DOHH2 (cell line): ENCODE results near the gene SCTR.

Source experiments
- H3F3A ChIP-seq: fragments of 200-600 bp; sonication (generic), shearing (Covaris generic); 2 replicates; pipeline ENCODE4 v1.6.0; 2016; ENCODE audit warnings: antibody characterized with exemption, mild to moderate bottlenecking; ENCODE audit not compliant: control insufficient read depth, insufficient read depth
- H3K27ac ChIP-seq: fragments of 200-600 bp; sonication (generic); 2 replicates; pipeline ENCODE4 v1.5.1; 2014; ENCODE audit warnings: low read depth, mild to moderate bottlenecking, low read length, moderate library complexity
- H3K27me3 ChIP-seq: fragments of 200-600 bp; sonication (generic); 2 replicates; pipeline ENCODE4 v1.6.1; 2014; ENCODE audit warnings: mild to moderate bottlenecking, low read length, mixed read lengths; ENCODE audit not compliant: control insufficient read depth
- H3K36me3 ChIP-seq: fragments of 200-600 bp; sonication (generic); 2 replicates; pipeline ENCODE4 v1.6.1; 2014; ENCODE audit warnings: mild to moderate bottlenecking, low read length, moderate library complexity, mixed read lengths; ENCODE audit not compliant: control insufficient read depth
- H3K4me1 ChIP-seq: fragments of 200-600 bp; sonication (generic); 2 replicates; pipeline ENCODE4 v1.6.1; 2014; ENCODE audit warnings: mild to moderate bottlenecking, low read length, mixed read lengths; ENCODE audit not compliant: control insufficient read depth
- H3K4me2 ChIP-seq: fragments of 200-600 bp; sonication (generic); 2 replicates; pipeline ENCODE4 v1.6.0; 2014; ENCODE audit warnings: mild to moderate bottlenecking, low read length, moderate library complexity
- H3K4me3 ChIP-seq: fragments of 200-600 bp; sonication (generic); 2 replicates; pipeline ENCODE4 v1.5.1; 2014; ENCODE audit warnings: mild to moderate bottlenecking, low read length, mixed read lengths
- H3K79me2 ChIP-seq: fragments of 200-600 bp; sonication (generic); 2 replicates; pipeline ENCODE4 v1.6.1; 2014; ENCODE audit warnings: mild to moderate bottlenecking, low read length, mixed read lengths; ENCODE audit not compliant: control insufficient read depth
- H3K9me2 ChIP-seq: fragments of 200-600 bp; sonication (generic); replicated peaks from 2 replicates; pipeline ENCODE4 v1.6.1; 2014; ENCODE audit warnings: mild to moderate bottlenecking, low read length, mixed read lengths; ENCODE audit not compliant: control insufficient read depth
- H3K9me3 ChIP-seq: fragments of 200-600 bp; sonication (generic); 2 replicates; pipeline ENCODE4 v1.6.1; 2014; ENCODE audit warnings: antibody characterized with exemption, low read length, mixed read lengths; ENCODE audit not compliant: control insufficient read depth, insufficient read depth
- H4K20me1 ChIP-seq: fragments of 200-600 bp; sonication (generic); 2 replicates; pipeline ENCODE4 v1.6.0; 2014; ENCODE audit warnings: low read depth, mild to moderate bottlenecking, antibody characterized with exemption, low read length, moderate library complexity; ENCODE audit not compliant: control insufficient read depth, insufficient read depth
- EZH2phosphoT487 ChIP-seq: fragments of 200-600 bp; sonication (generic); IDR thresholded peaks from 2 replicates; pipeline ENCODE4 v1.6.1; 2017; ENCODE audit warnings: borderline replicate concordance, mild to moderate bottlenecking, antibody characterized with exemption, low read length, moderate library complexity, mixed read lengths
- TF ChIP-seq, protein P1 (sequence below): fragments of 200-600 bp; sonication (generic); IDR thresholded peaks from one replicate; pipeline ENCODE4 v1.5.1; 2014; ENCODE audit warnings: antibody characterized with exemption, mild to moderate bottlenecking, low read depth, low read length; ENCODE audit not compliant: poor library complexity, severe bottlenecking

The SCTR gene

DNA sequence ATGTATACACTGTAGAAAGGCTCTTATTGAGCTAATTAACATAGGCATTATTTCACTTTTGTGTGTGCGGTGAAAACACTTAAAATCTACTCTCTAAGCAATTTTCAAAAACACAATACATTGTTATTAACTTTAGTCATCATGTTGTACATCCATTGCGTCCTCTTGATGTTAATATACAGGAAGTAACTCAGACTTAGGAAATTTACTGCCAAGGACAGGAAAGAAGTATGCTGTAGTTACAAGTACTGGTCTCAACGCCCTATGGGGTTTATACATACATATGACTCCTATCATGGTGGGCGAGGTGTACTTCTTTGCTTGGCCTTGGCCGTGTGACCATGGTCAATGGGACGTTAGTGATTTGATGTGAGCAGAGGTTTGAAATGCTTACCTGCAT, 15.5 kb downstream of the SCTR start:
- H3K4me1 ChIP-seq, result no peaks in the 10 kb centered on the region
- H3K36me3 ChIP-seq, result no peaks in the 10 kb centered on the region
- H3F3A ChIP-seq, result no peaks in the 10 kb centered on the region
- no peaks in the 10 kb centered on the region for H3K9me2 ChIP-seq
- no peaks in the 10 kb centered on the region for H3K9me3 ChIP-seq
- TF ChIP-seq, protein P1, sequence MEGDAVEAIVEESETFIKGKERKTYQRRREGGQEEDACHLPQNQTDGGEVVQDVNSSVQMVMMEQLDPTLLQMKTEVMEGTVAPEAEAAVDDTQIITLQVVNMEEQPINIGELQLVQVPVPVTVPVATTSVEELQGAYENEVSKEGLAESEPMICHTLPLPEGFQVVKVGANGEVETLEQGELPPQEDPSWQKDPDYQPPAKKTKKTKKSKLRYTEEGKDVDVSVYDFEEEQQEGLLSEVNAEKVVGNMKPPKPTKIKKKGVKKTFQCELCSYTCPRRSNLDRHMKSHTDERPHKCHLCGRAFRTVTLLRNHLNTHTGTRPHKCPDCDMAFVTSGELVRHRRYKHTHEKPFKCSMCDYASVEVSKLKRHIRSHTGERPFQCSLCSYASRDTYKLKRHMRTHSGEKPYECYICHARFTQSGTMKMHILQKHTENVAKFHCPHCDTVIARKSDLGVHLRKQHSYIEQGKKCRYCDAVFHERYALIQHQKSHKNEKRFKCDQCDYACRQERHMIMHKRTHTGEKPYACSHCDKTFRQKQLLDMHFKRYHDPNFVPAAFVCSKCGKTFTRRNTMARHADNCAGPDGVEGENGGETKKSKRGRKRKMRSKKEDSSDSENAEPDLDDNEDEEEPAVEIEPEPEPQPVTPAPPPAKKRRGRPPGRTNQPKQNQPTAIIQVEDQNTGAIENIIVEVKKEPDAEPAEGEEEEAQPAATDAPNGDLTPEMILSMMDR, result no peak
- TF ChIP-seq EZH2phosphoT487, result no peak
- H3K4me3 ChIP-seq, result no peak overlapping the region
- H3K4me2 ChIP-seq, result no peak overlapping the region
- H4K20me1 ChIP-seq, result no peaks in the 10 kb centered on the region
- H3K79me2 ChIP-seq, result no peaks in the 10 kb centered on the region
- H3K27ac ChIP-seq, result no peak overlapping the region
- H3K27me3 ChIP-seq, result peaks cover 5% of the 10 kb centered on the region

DNA sequence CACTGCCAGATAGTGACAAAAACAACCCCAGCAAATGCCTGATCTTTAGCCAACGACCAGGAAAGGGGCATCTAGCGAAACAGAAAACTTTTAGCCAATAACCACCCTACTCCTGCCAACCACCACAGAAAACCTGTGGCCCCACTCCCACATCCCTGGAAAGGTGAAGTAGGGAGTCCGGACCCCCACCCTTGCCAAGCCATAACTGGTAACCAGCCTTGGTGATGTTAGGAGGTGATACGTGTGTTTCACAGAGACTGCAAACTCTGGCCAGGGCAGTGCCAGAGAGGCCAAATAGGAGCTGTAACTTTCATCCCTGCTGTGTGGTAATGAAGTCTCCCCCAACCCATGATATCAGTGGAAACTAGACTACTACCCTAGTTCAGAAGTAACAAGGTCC, 27.6 kb downstream of the SCTR start:
- Histone ChIP-seq H3K4me3 (no peak overlapping the region), H3K79me2 (no peaks in the 10 kb centered on the region), H3K9me2 (no peaks in the 10 kb centered on the region), H3F3A (no peaks in the 10 kb centered on the region), H3K36me3 (no peaks in the 10 kb centered on the region), H4K20me1 (no peaks in the 10 kb centered on the region), H3K4me1 (no peaks in the 10 kb centered on the region), H3K27me3 (0 out of 2 replicates have a peak, but pooled peaks cover 3% of the 10 kb centered on the region), H3K27ac (no peak overlapping the region), H3K9me3 (no peaks in the 10 kb centered on the region), H3K4me2 (no peak overlapping the region)
- TF ChIP-seq, protein P1, result no peak
- TF ChIP-seq EZH2phosphoT487, result no peak

DNA sequence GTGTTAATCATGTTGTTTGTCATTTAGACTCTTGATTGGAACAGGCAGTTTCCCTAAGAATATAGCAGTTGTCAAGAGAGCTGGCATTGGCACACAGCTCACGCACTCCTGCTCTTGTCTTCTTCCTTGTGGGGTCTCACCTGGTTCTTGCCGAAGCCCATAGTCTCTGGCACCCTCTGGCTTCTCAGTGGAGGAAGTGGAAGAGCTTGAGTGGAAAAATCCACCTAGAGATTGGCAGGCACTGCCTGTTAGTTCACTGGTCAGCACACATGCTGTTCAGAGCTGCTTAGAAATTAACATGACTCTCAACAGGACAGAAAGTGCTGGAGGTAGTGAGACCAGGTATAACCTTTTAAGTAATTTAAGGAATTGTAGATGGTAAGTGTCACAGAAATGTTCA, 28.3 kb downstream of the SCTR start:
- no peaks in the 10 kb centered on the region for H3K79me2 ChIP-seq
- no peaks in the 10 kb centered on the region for H4K20me1 ChIP-seq
- H3K4me3 ChIP-seq, result no peak overlapping the region
- no peaks in the 10 kb centered on the region for H3K36me3 ChIP-seq
- 0 out of 2 replicates have a peak, but pooled peaks cover 3% of the 10 kb centered on the region for H3K27me3 ChIP-seq
- no peaks in the 10 kb centered on the region for H3F3A ChIP-seq
- H3K4me2 ChIP-seq, result no peak overlapping the region
- H3K9me3 ChIP-seq, result no peaks in the 10 kb centered on the region
- no peaks in the 10 kb centered on the region for H3K9me2 ChIP-seq
- no peak overlapping the region for H3K27ac ChIP-seq
- H3K4me1 ChIP-seq, result no peaks in the 10 kb centered on the region
- TF ChIP-seq EZH2phosphoT487, result no peak
- TF ChIP-seq, protein P1, result no peak

DNA sequence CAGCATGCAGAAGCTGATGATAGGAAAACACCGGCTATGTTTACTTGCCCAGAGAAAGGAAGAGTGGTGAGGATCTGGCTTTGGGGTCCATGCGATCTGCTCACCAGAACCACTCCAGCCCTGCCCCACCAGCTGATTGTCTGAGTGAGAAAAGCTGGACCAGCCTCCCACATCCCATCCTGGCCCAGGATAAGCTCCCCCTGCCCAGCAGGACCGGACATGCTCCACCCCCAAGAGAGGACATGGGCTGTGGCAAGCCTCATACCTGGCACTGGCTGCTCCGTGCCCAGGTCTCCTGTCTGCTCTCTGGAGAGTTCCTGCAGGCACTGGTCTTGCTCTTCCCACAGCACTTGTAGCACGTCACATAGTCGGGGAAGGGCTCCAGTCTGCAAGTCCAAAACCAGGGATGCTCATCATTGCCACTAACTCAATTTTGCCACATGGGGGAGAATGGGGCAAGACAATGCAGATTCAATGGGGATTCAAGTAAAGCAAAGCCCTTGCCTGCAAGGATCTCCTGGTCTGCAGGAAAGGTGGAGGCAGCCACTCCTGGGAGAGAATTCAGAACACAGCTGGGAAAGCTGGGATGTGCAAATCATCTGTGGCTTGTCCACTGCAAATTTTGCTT, 30.0 kb downstream of the SCTR start:
- Histone ChIP-seq H3K4me2 (no peak overlapping the region), H3K36me3 (no peaks in the 10 kb centered on the region), H3K9me2 (no peaks in the 10 kb centered on the region), H3K27me3 (0 out of 2 replicates have a peak, but pooled peaks cover 3% of the 10 kb centered on the region), H3K9me3 (no peaks in the 10 kb centered on the region), H3K79me2 (no peaks in the 10 kb centered on the region), H3K4me3 (no peak overlapping the region), H3F3A (no peaks in the 10 kb centered on the region), H4K20me1 (no peaks in the 10 kb centered on the region), H3K4me1 (no peaks in the 10 kb centered on the region), H3K27ac (no peak overlapping the region)
- TF ChIP-seq, protein P1, result no peak
- no peak for TF ChIP-seq EZH2phosphoT487
